Body of pancreas (tissue), 4 donors: ENCODE results near the gene MAGEA9B.
"Not testable (repeated sequence)": the region's sequence is repeated elsewhere in the genome, so short reads cannot be mapped to it uniquely, and the experiment has no call there.

Experiments used
- POLR2A ChIP-seq, 3 donors: fragments of 450-650 bp; IDR thresholded peaks; one replicate each; pipeline ENCODE4 v1.6.1; 2016; ENCODE audit warnings: antibody characterized with exemption in 3 of 3, mild to moderate bottlenecking in 2 of 3
- TF ChIP-seq, protein P1 (sequence below), 7 experiments: fragments of 450-650 bp in 4 of 7; fragments of 200-600 bp in 3 of 7; sonication (generic) in 3 of 7; IDR thresholded peaks; one replicate each; pipeline ENCODE4 v1.5.1; 2016 to 2019; ENCODE audit warnings: antibody characterized with exemption in 7 of 7

DNA sequence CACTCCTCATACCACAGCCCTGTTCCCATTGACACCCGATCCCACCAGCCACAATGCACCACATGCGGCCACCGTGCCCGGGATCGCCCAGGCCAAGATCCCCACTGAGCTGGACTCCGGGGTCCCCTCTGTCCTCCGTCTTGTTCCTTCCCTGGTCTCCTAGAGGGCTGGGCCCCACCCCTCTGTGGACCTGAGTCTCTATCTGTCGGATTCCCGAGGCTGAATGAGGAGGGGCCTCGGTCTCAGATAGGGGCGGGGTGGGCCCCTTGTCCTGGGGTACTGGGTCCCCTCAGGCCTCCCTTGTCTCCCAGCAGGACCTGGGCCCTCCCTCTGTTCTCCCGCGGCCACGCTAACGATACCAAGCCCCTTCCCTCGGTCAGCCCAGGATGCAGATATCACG, 1.6 kb downstream of the MAGEA9B start:
- TF ChIP-seq, protein P1, sequence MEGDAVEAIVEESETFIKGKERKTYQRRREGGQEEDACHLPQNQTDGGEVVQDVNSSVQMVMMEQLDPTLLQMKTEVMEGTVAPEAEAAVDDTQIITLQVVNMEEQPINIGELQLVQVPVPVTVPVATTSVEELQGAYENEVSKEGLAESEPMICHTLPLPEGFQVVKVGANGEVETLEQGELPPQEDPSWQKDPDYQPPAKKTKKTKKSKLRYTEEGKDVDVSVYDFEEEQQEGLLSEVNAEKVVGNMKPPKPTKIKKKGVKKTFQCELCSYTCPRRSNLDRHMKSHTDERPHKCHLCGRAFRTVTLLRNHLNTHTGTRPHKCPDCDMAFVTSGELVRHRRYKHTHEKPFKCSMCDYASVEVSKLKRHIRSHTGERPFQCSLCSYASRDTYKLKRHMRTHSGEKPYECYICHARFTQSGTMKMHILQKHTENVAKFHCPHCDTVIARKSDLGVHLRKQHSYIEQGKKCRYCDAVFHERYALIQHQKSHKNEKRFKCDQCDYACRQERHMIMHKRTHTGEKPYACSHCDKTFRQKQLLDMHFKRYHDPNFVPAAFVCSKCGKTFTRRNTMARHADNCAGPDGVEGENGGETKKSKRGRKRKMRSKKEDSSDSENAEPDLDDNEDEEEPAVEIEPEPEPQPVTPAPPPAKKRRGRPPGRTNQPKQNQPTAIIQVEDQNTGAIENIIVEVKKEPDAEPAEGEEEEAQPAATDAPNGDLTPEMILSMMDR (IDR thresholded peaks at IDR 0.05): not testable (repeated sequence)
- TF ChIP-seq POLR2A (IDR thresholded peaks at IDR 0.05): not testable (repeated sequence)
